Astrocyte of the spinal cord (primary cell): ENCODE data around the gene C2orf49.
"Not testable (repeated sequence)": the region's sequence is repeated elsewhere in the genome, so short reads cannot be mapped to it uniquely, and the experiment has no call there.

Source experiments
- DNase-seq: peaks from one replicate; pipeline ENCODE4 v3.0.0; 2011; ENCODE audit warnings: low read depth, low spot score
- H3K4me3 ChIP-seq: 2 replicates; pipeline ENCODE4 v1.5.1; 2011; ENCODE audit warnings: low read depth, mild to moderate bottlenecking, low read length, moderate library complexity
- in situ Hi-C: cut with HindIII; loops from 2 replicates; pipeline ENCODE4 v1.10.0; 2017; ENCODE audit warnings: low sequenced_read_pairs
- TF ChIP-seq, protein P1 (sequence below): IDR thresholded peaks from 2 replicates; pipeline ENCODE4 v1.5.1; 2012; ENCODE audit warnings: low read depth, mild to moderate bottlenecking, low read length, inconsistent platforms

C2orf49 gene

DNA sequence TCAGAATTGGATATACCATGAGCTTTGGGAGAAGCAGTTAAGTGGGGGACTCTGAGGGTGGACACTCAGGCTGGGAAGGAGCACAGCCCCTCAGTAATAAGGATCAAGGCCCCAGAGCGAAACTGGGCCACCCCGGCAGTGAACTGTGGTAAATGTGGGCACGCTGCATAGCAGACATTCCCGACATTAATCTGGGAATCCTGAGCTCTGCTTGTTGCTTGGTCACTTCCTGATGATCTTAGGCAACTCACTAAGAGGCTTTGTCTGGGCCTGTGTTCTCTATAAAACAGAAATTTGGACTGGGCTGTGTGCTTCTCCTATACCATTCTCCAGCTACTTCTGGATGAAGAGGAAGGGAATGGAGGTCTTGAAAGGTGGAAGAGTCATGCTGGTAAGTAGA lies 12.6 kb upstream of the C2orf49 start:
- in situ Hi-C loops = no loop called here
- H3K4me3 ChIP-seq = no peak overlapping the region
- peak; percentile 72 for DNase-seq
- TF ChIP-seq, protein P1, sequence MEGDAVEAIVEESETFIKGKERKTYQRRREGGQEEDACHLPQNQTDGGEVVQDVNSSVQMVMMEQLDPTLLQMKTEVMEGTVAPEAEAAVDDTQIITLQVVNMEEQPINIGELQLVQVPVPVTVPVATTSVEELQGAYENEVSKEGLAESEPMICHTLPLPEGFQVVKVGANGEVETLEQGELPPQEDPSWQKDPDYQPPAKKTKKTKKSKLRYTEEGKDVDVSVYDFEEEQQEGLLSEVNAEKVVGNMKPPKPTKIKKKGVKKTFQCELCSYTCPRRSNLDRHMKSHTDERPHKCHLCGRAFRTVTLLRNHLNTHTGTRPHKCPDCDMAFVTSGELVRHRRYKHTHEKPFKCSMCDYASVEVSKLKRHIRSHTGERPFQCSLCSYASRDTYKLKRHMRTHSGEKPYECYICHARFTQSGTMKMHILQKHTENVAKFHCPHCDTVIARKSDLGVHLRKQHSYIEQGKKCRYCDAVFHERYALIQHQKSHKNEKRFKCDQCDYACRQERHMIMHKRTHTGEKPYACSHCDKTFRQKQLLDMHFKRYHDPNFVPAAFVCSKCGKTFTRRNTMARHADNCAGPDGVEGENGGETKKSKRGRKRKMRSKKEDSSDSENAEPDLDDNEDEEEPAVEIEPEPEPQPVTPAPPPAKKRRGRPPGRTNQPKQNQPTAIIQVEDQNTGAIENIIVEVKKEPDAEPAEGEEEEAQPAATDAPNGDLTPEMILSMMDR = no peak

DNA sequence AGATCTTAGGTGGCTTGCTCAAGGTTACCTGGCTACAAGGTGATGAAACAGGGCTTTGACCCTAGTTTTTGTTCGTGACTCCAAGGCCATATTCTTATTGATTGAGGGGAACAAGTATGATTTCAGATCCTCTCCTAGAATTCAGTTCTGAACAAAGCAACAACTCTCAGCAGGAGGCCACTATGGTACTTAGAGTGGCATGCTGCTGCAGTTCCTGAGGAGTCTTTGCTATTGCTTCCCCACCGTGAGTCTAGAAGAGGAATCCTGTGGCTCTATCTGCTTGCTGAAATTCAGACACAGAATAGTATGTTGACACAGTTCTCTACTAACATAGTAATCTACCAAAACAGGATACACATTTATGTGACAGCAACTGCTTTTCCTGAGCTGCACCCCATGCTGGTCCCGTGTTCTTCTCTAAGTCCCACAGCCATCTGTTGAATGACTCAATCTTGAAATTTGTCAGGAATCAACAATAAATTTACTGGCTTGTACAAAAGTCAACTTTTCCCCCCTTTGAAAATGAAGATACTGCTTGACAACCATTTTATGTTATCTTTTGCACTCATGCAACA lies 11.9 kb upstream of the C2orf49 start:
- in situ Hi-C loops = no loop called here
- DNase-seq = peak; percentile 64
- no peak overlapping the region for H3K4me3 ChIP-seq
- TF ChIP-seq, protein P1 = no peak

DNA sequence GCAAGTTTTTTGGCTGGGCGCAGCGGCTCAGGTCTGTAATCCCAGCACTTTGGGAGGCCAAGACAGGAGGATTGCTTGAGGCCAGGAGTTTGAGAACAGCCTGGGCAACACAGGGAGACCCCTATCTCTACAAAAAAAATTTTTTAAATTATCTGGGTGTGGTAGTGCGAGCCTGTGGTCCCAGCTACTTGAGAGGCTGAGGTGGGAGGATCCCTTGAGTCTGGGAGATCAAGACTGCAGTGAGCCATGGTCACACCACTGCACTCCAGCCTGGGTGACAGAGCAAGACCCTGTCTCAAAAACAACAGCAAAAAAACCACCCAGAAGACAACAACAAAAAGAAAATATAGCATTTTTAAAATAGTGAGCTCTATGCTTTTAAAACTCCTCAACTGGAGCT lies 10.1 kb upstream of the C2orf49 start:
- DNase-seq, in situ Hi-C loops, H3K4me3 ChIP-seq: not testable (repeated sequence)

DNA sequence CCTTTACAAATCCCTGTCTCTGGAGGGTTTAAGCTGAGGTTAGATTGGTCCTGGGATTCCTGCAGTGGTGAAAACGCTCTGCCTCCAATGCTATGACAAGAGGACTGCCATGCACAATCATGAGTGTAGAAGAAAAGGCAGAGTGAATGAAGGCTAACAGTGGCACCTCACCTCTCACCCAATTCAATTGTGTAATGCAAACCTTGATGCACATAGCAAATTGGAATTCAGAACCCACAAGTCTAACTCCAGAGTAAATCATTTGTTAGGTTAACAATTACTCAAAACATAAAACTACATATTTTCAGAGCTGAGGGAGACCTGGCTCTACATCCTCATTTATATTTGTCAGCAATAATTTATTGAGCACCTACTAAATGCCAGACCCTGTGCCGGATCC lies 9.7 kb upstream of the C2orf49 start:
- TF ChIP-seq, protein P1 = no peak

DNA sequence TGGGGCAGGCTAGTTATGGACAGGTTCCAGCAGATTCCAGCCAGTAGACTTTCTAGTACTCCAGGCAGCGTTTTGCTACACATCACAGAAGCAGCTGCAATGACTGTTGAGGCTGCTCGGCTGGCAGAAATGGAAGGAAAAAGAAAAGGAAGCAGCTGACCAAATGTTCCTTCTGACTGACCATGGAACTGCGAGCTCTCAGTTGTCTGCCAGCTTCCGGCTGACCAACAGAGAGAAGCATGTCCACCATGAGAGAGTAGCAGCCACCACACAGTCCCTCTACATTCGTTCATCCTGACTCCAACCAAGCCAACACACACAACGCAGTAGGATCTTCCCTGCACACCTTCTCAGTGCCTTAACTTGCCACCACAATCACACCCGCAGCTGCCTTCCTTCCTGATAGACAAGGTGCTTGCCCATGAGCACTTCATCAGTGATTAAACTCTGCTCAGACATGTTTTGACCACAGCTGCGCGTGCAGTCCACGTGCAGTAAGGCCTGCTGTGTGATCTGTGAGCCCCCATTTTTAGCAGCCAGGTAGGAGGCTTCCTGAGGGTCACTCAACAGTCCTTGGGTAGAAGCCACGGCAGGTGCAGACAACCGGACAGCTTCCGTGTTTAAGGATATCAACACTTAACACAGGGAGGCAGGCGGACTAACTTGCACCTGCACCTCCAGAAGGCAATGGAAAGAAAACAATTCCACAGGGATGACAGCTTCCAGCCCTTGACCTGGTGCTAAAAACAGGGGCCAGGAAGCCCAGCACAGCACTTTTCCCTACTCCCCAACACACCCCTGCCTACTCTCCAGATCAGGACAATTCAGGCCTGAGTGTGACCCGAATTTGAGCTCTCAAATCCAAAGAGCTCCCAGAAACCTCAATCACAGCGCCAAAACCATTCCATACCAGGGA lies 8.8 kb upstream of the C2orf49 start:
- TF ChIP-seq, protein P1 = no peak
- in situ Hi-C loops = no loop called here
- H3K4me3 ChIP-seq = peak overlapping the region; percentile 49
- no peak for DNase-seq

More for the DNA sequence above, 9.7 kb upstream of the C2orf49 start:
- DNase-seq = no peak
- H3K4me3 ChIP-seq = no peak overlapping the region
- in situ Hi-C loops = no loop called here

DNA sequence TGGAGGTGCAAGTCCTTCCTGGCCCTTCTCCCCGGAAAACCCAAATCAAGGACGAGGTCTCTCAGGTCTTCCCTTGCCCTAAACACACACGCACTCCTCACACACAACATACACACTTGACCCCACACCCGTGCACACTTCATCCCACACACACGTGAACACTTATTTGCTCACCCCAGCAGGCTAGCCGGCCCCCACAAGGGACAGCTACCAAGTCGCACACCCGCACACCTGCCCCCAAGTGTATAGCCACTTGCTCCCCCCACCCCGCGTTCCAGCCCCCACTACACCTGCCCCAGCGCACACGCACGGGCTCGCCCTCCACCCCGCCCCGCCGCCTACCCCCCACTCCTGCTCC lies 8.2 kb upstream of the C2orf49 start:
- H3K4me3 ChIP-seq = peak overlapping the region; percentile 49
- TF ChIP-seq, protein P1 = no peak
- no peak for DNase-seq
- in situ Hi-C loops = no loop called here
